IMR-90 (cell line): Measurements from ENCODE around the gene RAB30. TPM values are rescaled to one million over a fixed set of nuclear protein-coding genes. Genes with fewer than 3 reads are reported as not detected.

Experiments
- ATAC-seq: fragments of 200-7000 bp; cut with Tn5 transposase; 2 replicates; pipeline ENCODE4 v1.9.1; 2020; ENCODE audit warnings: low read depth, mild to moderate bottlenecking, moderate library complexity
- BruUV-seq: library from RNA; stranded (reverse); fragments of 400-500 nt; replicated peaks from 2 replicates; lab custom pipeline; 2021; lab: Mats Ljungman, UMichigan
- CTCF ChIA-PET: fragments of 300-600 bp; formaldehyde crosslinking; extraction: SDS; loops from one replicate; lab custom pipeline; 2021; ENCODE audit warnings: antibody characterized with exemption; lab: Yijun Ruan, JAX
- POLR2A ChIA-PET: fragments of 300-600 bp; sonication (Branson Sonifier 250); formaldehyde crosslinking; loops from one replicate; lab custom pipeline; 2022; ENCODE audit warnings: antibody characterized with exemption; ENCODE audit not compliant: unreplicated experiment; lab: Charles Lee
- DNase-seq: peaks from one replicate; pipeline ENCODE4 v3.0.0; 2013
- H2AFZ ChIP-seq: replicated peaks from 2 replicates; pipeline ENCODE3; 2013; ENCODE audit warnings: low read length, mild to moderate bottlenecking; ENCODE audit not compliant: poor library complexity
- H2AK5ac ChIP-seq: 2 replicates; pipeline ENCODE4 v1.6.1; 2013; ENCODE audit warnings: low read depth, low read length, inconsistent platforms
- H2AK9ac ChIP-seq: replicated peaks from 2 replicates; pipeline ENCODE3; 2013; ENCODE audit warnings: mild to moderate bottlenecking, low read depth, low read length, moderate library complexity; ENCODE audit not compliant: poor library complexity
- H2BK120ac ChIP-seq: 2 replicates; pipeline ENCODE4 v1.6.1; 2013; ENCODE audit warnings: low read depth, low read length, inconsistent platforms
- H2BK15ac ChIP-seq: 3 replicates; pipeline ENCODE4 v1.6.1; 2013; ENCODE audit warnings: low read depth, low read length, inconsistent platforms
- H2BK20ac ChIP-seq: 2 replicates; pipeline ENCODE4 v1.6.1; 2013; ENCODE audit warnings: low read depth, mild to moderate bottlenecking, inconsistent platforms, low read length, moderate library complexity
- H2BK5ac ChIP-seq: 2 replicates; pipeline ENCODE4 v1.6.1; 2013; ENCODE audit warnings: mild to moderate bottlenecking, low read depth, low read length, inconsistent platforms; ENCODE audit not compliant: poor library complexity, severe bottlenecking
- H3K14ac ChIP-seq: replicated peaks from 2 replicates; pipeline ENCODE4 v1.6.1; 2013; ENCODE audit warnings: low read depth, low read length, inconsistent platforms
- H3K18ac ChIP-seq: 2 replicates; pipeline ENCODE4 v1.6.1; 2013; ENCODE audit warnings: low read depth, low read length, control low read depth
- H3K23ac ChIP-seq: 2 replicates; pipeline ENCODE4 v1.6.1; 2013; ENCODE audit warnings: low read depth, low read length, inconsistent platforms
- H3K27ac ChIP-seq: 2 replicates; pipeline ENCODE4 v1.5.1; 2013; ENCODE audit warnings: mild to moderate bottlenecking, control low read depth, low read length; ENCODE audit not compliant: insufficient read depth
- H3K27me3 ChIP-seq: 2 replicates; pipeline ENCODE4 v1.6.1; 2013; ENCODE audit warnings: low read length; ENCODE audit not compliant: control insufficient read depth, insufficient read depth
- H3K36me3 ChIP-seq: 2 replicates; pipeline ENCODE4 v1.6.1; 2013; ENCODE audit warnings: low read length, mixed read lengths; ENCODE audit not compliant: control insufficient read depth, insufficient read depth
- H3K4ac ChIP-seq: 2 replicates; pipeline ENCODE4 v1.6.1; 2013; ENCODE audit warnings: low read depth, low read length, inconsistent platforms
- H3K4me1 ChIP-seq: 2 replicates; pipeline ENCODE4 v1.6.1; 2013; ENCODE audit warnings: low read length, mixed read lengths; ENCODE audit not compliant: control insufficient read depth, insufficient read depth
- H3K4me2 ChIP-seq: 2 replicates; pipeline ENCODE4 v1.6.1; 2013; ENCODE audit warnings: low read depth, mild to moderate bottlenecking, control low read depth, low read length, moderate library complexity
- H3K4me3 ChIP-seq: 2 replicates; pipeline ENCODE4 v1.5.1; 2013; ENCODE audit warnings: low read depth, mild to moderate bottlenecking, control low read depth, low read length, moderate library complexity; ENCODE audit not compliant: insufficient read depth
- H3K56ac ChIP-seq: 2 replicates; pipeline ENCODE4 v1.6.1; 2013; ENCODE audit warnings: low read length, inconsistent platforms; ENCODE audit not compliant: insufficient read depth; ENCODE audit errors: extremely low read depth
- H3K79me1 ChIP-seq, 2 experiments: 2 replicates each; pipeline ENCODE4 v1.6.1; 2013; ENCODE audit warnings: low read length in 2 of 2, inconsistent platforms in 1 of 2, low read depth in 1 of 2
- H3K9ac ChIP-seq: 2 replicates; pipeline ENCODE4 v1.6.1; 2013; ENCODE audit warnings: low read depth, low read length, control low read depth
- H3K9me1 ChIP-seq: 2 replicates; pipeline ENCODE4 v1.6.1; 2013; ENCODE audit warnings: low read length, inconsistent platforms; ENCODE audit not compliant: insufficient read depth
- H3K9me3 ChIP-seq: 2 replicates; pipeline ENCODE4 v1.6.1; 2013; ENCODE audit warnings: low read length; ENCODE audit not compliant: control insufficient read depth, insufficient read depth
- H4K20me1 ChIP-seq: 2 replicates; pipeline ENCODE4 v1.6.1; 2013; ENCODE audit warnings: low read length, inconsistent platforms; ENCODE audit not compliant: insufficient read depth
- H4K5ac ChIP-seq: 2 replicates; pipeline ENCODE4 v1.6.1; 2013; ENCODE audit warnings: mild to moderate bottlenecking, low read depth, low read length, control low read depth
- H4K8ac ChIP-seq, 2 experiments: 2 replicates each; pipeline ENCODE4 v1.6.1; 2013; ENCODE audit warnings: low read depth in 2 of 2, low read length in 2 of 2, control low read depth in 1 of 2, inconsistent platforms in 1 of 2
- H4K91ac ChIP-seq: 2 replicates; pipeline ENCODE4 v1.6.1; 2013; ENCODE audit warnings: low read depth, low read length, inconsistent platforms; ENCODE audit not compliant: insufficient read depth
- BHLHE40 ChIP-seq: fragments of 150-350 bp; IDR thresholded peaks from 2 replicates; pipeline ENCODE4 v1.6.1; 2016; ENCODE audit warnings: mild to moderate bottlenecking, low read depth, low read length
- CEBPB ChIP-seq: IDR thresholded peaks from 2 replicates; pipeline ENCODE4 v1.6.1; 2012; ENCODE audit warnings: low read depth, low read length, improper control_type of control experiment
- CHD1 ChIP-seq: IDR thresholded peaks from 2 replicates; pipeline ENCODE4 v1.6.1; 2012; ENCODE audit warnings: low read depth, low read length, improper control_type of control experiment
- ELK1 ChIP-seq: fragments of 150-350 bp; IDR thresholded peaks from 2 replicates; pipeline ENCODE4 v1.6.1; 2016; ENCODE audit warnings: low read depth, mild to moderate bottlenecking, low read length, moderate library complexity, borderline replicate concordance
- FOS ChIP-seq: fragments of 150-350 bp; IDR thresholded peaks from 2 replicates; pipeline ENCODE4 v1.6.1; 2016; ENCODE audit warnings: low read depth, low read length
- MAFK ChIP-seq: IDR thresholded peaks from 2 replicates; pipeline ENCODE4 v1.6.1; 2012; ENCODE audit warnings: low read depth, low read length, improper control_type of control experiment
- MAZ ChIP-seq: IDR thresholded peaks from 2 replicates; pipeline ENCODE4 v1.6.1; 2012; ENCODE audit warnings: low read depth, mild to moderate bottlenecking, low read length, improper control_type of control experiment, moderate library complexity, borderline replicate concordance
- MXI1 ChIP-seq: IDR thresholded peaks from 2 replicates; pipeline ENCODE4 v1.6.1; 2012; ENCODE audit warnings: low read depth, mild to moderate bottlenecking, low read length, moderate library complexity, borderline replicate concordance
- NFE2L2 ChIP-seq: fragments of 150-350 bp; IDR thresholded peaks from 2 replicates; pipeline ENCODE4 v1.6.1; 2016; ENCODE audit warnings: low read depth, mild to moderate bottlenecking, low read length
- POLR2A ChIP-seq: IDR thresholded peaks from 2 replicates; pipeline ENCODE4 v1.6.1; 2012; ENCODE audit warnings: mild to moderate bottlenecking, low read depth, low read length
- RAD21 ChIP-seq: IDR thresholded peaks from 2 replicates; pipeline ENCODE4 v1.6.1; 2012; ENCODE audit warnings: low read length, improper control_type of control experiment
- RCOR1 ChIP-seq: IDR thresholded peaks from 2 replicates; pipeline ENCODE4 v1.6.1; 2012; ENCODE audit warnings: mild to moderate bottlenecking, low read length, improper control_type of control experiment; ENCODE audit not compliant: insufficient replicate concordance
- RFX5 ChIP-seq: IDR thresholded peaks from 2 replicates; pipeline ENCODE4 v1.8.0; 2012; ENCODE audit warnings: low read depth, mild to moderate bottlenecking, low read length, moderate library complexity
- SMC3 ChIP-seq: fragments of 150-350 bp; IDR thresholded peaks from 2 replicates; pipeline ENCODE4 v1.6.1; 2016; ENCODE audit warnings: low read depth, mild to moderate bottlenecking, antibody characterized with exemption, low read length, moderate library complexity
- USF2 ChIP-seq: fragments of 150-350 bp; IDR thresholded peaks from 2 replicates; pipeline ENCODE4 v1.6.1; 2017; ENCODE audit warnings: mild to moderate bottlenecking, antibody characterized with exemption, low read length, low read depth
- WGBS, 2 experiments: methylation state at CpG; one replicate each; pipeline versions ENCODE4 v1.1.5 to v1.1.7; 2013; ENCODE audit warnings: missing lambda C conversion rate in 2 of 2; ENCODE audit not compliant: insufficient read length in 1 of 2; ENCODE audit errors: extremely low coverage in 2 of 2; 5-methylcytosine and 5-hydroxymethylcytosine counted together
- dilution Hi-C: fragments of 300-500 bp; cut with HindIII; formaldehyde crosslinking; loops from one replicate; pipeline ENCODE4 v1.14.3; 2018; ENCODE audit warnings: low sequenced_read_pairs; ENCODE audit not compliant: unreplicated experiment
- in situ Hi-C: fragments of 300-500 bp; cut with MboI; formaldehyde crosslinking; loops from 3 replicates; pipeline ENCODE4 v1.14.3; 2019; ENCODE audit warnings: low sequenced_read_pairs, inconsistent platforms, mixed read lengths
- intact Hi-C: fragments of 100-400 bp; cut with micrococcal nuclease; formaldehyde crosslinking; loops from 2 replicates; pipeline ENCODE4 v1.10.0; 2022
- polyA plus RNA-seq, 3 experiments: library from polyadenylated mRNA; depleted of rRNA; stranded (reverse); fragments of >200 nt; gene quantifications; 2 replicates each; pipeline ENCODE4 v1.2.3, GENCODE V29; 2012; ENCODE audit warnings: low replicate concordance in 1 of 3
- total RNA-seq: library from RNA; depleted of rRNA; stranded (reverse); fragments of >200 nt; gene quantifications from 2 replicates; pipeline ENCODE4 v1.2.3, GENCODE V29; 2012
- TF ChIP-seq, protein P1 (sequence below): conservative IDR thresholded peaks from 2 replicates; pipeline ENCODE4 v1.5.1; 2012; ENCODE audit warnings: mild to moderate bottlenecking, low read depth, low read length, improper control_type of control experiment

RAB30 gene
- total and polyA plus RNA-seq, 2 of the 4 experiments (the other 2 are of a cell fraction) = 7.2 to 25.6 TPM

DNA sequence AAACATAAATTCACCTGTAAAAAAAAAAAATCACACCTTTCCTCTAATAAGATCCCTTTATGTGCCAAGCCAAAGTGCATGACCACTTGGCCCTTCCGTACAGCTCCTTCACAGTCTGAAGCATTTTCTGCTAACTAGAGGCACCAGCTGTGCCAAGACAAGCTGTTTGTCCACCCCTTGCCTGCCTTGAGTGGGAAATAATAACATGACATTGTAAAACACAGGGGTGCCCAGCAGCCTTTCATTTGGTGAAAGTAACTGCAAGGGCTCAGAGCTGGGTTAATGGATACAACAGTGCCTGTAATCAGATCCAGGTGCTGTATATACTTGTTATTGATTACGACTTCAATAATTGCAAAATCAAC, 110.9 kb downstream of the RAB30 start:
- intact Hi-C loops = no loop called here
- H2AFZ ChIP-seq = no peak overlapping the region
- H3K36me3 ChIP-seq = no peaks in the 10 kb centered on the region
- POLR2A ChIA-PET = no interaction called here
- no peak overlapping the region for H4K5ac ChIP-seq
- no peak overlapping the region for H3K27ac ChIP-seq
- H3K18ac ChIP-seq = no peak overlapping the region
- ATAC-seq (no peak), DNase-seq (no peak)
- no peak overlapping the region for H3K56ac ChIP-seq
- H4K91ac ChIP-seq = no peak overlapping the region
- H3K23ac ChIP-seq = no peak overlapping the region
- no peaks in the 10 kb centered on the region for H3K27me3 ChIP-seq
- 0 out of 2 replicates have a peak, but pooled peaks cover under 1% of the 10 kb centered on the region for H3K4me1 ChIP-seq
- H3K14ac ChIP-seq = no peak overlapping the region
- no peak for TF ChIP-seq SMC3
- TF ChIP-seq RFX5 = no peak
- TF ChIP-seq, protein P1, sequence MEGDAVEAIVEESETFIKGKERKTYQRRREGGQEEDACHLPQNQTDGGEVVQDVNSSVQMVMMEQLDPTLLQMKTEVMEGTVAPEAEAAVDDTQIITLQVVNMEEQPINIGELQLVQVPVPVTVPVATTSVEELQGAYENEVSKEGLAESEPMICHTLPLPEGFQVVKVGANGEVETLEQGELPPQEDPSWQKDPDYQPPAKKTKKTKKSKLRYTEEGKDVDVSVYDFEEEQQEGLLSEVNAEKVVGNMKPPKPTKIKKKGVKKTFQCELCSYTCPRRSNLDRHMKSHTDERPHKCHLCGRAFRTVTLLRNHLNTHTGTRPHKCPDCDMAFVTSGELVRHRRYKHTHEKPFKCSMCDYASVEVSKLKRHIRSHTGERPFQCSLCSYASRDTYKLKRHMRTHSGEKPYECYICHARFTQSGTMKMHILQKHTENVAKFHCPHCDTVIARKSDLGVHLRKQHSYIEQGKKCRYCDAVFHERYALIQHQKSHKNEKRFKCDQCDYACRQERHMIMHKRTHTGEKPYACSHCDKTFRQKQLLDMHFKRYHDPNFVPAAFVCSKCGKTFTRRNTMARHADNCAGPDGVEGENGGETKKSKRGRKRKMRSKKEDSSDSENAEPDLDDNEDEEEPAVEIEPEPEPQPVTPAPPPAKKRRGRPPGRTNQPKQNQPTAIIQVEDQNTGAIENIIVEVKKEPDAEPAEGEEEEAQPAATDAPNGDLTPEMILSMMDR = no peak
- no peak for TF ChIP-seq MXI1
- no peak for TF ChIP-seq ELK1
- TF ChIP-seq CEBPB = no peak
- TF ChIP-seq CHD1 = no peak
- TF ChIP-seq RAD21 = no peak
- no peak for TF ChIP-seq FOS
- TF ChIP-seq BHLHE40 = no peak
- no peak for TF ChIP-seq NFE2L2
- no peak for TF ChIP-seq MAZ
- TF ChIP-seq POLR2A = no peak
- TF ChIP-seq MAFK = no peak
- TF ChIP-seq RCOR1 = no peak
- no peak for TF ChIP-seq USF2
- WGBS, 2 experiments = no CpG with 5 or more reads among the region's 2 CpGs
- in situ Hi-C loops = no loop called here
- BruUV-seq = no TSS peak
- H3K4ac ChIP-seq = no peak overlapping the region
- no peak overlapping the region for H2AK9ac ChIP-seq
- H3K9me3 ChIP-seq = no peaks in the 10 kb centered on the region
- H2AK5ac ChIP-seq = no peak overlapping the region
- H3K9ac ChIP-seq = no peak overlapping the region
- H2BK5ac ChIP-seq = no peak overlapping the region
- CTCF ChIA-PET = no interaction called here
- dilution Hi-C loops = no loop called here
- no peaks in the 10 kb centered on the region for H3K9me1 ChIP-seq
- H4K8ac ChIP-seq = no peak overlapping the region
- H2BK20ac ChIP-seq = no peak overlapping the region
- no peak overlapping the region for H3K4me2 ChIP-seq
- H3K79me1 ChIP-seq = no peaks in the 10 kb centered on the region
- no peaks in the 10 kb centered on the region for H4K20me1 ChIP-seq
- no peak overlapping the region for H3K4me3 ChIP-seq
- no peak overlapping the region for H2BK120ac ChIP-seq
- H2BK15ac ChIP-seq = no peak overlapping the region
